GM21576 (cell line): ENCODE measurements around the gene RPTOR.

ENCODE experiments used
- ATAC-seq: cut with Tn5 transposase; IDR thresholded peaks from one replicate; pipeline ENCODE4 v1.9.1; 2021; ENCODE audit warnings: mild to moderate bottlenecking, moderate library complexity; ENCODE audit not compliant: unreplicated experiment

RPTOR gene

GRCh38 chr17:80979547-80980378 is 435.1 kb downstream of the RPTOR start:
- no peak for ATAC-seq

- ATAC-seq = no peak
Observed at GRCh38 chr17:80980397-80981061, 435.9 kb downstream of the RPTOR start.

GRCh38 chr17:80981062-80981902 is 436.6 kb downstream of the RPTOR start:
- no peak for ATAC-seq

GRCh38 chr17:80981929-80982425 is 437.3 kb downstream of the RPTOR start:
- no peak for ATAC-seq

- ATAC-seq = no peak
Observed at GRCh38 chr17:80982426-80982974, 437.9 kb downstream of the RPTOR start.

- no peak for ATAC-seq
Observed at GRCh38 chr17:80983545-80983944, 438.9 kb downstream of the RPTOR start.

- ATAC-seq = no peak
Observed at GRCh38 chr17:80984749-80985148, 440.1 kb downstream of the RPTOR start.

GRCh38 chr17:80986046-80986445 is 441.4 kb downstream of the RPTOR start:
- ATAC-seq = no peak

- ATAC-seq = no peak
Observed at GRCh38 chr17:80986816-80987475, 442.3 kb downstream of the RPTOR start.

- ATAC-seq = no peak
Observed at GRCh38 chr17:80987941-80988461, 443.4 kb downstream of the RPTOR start.

- no peak for ATAC-seq
Observed at GRCh38 chr17:80989586-80989913, 444.9 kb downstream of the RPTOR start.

GRCh38 chr17:80990921-80991644 is 446.4 kb downstream of the RPTOR start:
- ATAC-seq = no peak

GRCh38 chr17:80991645-80992076 is 447.0 kb downstream of the RPTOR start, which contains the start of gene CHMP6:
Gene CHMP6 (plus strand): TSS chr17:80991841. CDS start chr17:80991919, 78 bp downstream.
- ATAC-seq = no peak

- no peak for ATAC-seq
Observed at GRCh38 chr17:80992077-80992947, 447.7 kb downstream of the RPTOR start.

- no peak for ATAC-seq
Observed at GRCh38 chr17:80992948-80993624, 448.4 kb downstream of the RPTOR start.

GRCh38 chr17:80995131-80995530 is 450.5 kb downstream of the RPTOR start:
- ATAC-seq = no peak

- ATAC-seq = no peak
Observed at GRCh38 chr17:80996422-80997305, 452.0 kb downstream of the RPTOR start.
